ENCODE results near the gene CROCC2. TPM values are rescaled to one million over a fixed set of nuclear protein-coding genes. Genes with fewer than 3 reads are reported as not detected.

The CROCC2 gene
- total RNA-seq, 1 donor from 2014 or later = not detected

GRCh38 chr2:240904216-240905175 lies 1.6 kb upstream of the CROCC2 start:
- Mint-ChIP-seq H3K27ac (ENCODE audit: unreplicated experiment) (no peak overlapping the region), H3K4me3 (no peak overlapping the region), H3K9me3 (no peaks in the 10 kb centered on the region), H3K27me3 (ENCODE audit: low read depth) (peaks cover 5% of the 10 kb centered on the region), H3K4me1 (no peaks in the 10 kb centered on the region), H3K36me3 (ENCODE audit: low read depth) (no peaks in the 10 kb centered on the region)
- no peak for DNase-seq (ENCODE audit: low read depth, low spot score)
- TF ChIP-seq CTCF (conservative IDR thresholded peaks at IDR 0.05) = no peak

DNA sequence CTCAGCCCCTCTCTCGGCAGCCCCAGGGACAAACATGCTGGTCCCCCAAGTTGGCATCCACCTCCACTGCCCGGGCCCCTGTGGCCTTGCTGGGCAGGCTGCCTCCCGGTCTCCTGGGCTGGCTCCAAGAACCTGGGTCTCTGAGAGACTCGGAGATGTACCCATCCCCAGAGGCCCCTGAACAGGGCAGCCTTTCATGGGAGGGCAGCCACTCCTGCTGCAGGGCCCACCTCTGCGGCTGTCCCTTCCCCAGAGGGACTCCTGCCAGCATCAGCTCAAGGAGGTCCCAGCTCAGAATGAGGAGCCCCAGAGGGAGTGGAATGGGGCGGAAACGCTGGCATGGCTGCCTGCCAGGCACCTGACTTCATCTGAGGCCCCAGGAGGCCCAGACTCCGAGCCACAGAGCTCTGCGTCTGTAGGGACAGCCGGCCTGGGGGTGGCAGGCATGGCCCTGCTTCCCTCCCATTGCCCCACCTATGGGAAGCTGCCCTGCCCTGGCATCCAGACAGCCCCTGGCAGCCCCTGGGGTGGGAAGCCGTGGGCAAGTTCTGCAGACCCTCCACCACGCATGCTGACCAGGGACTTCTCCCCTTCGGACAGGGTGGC lies 857 bp upstream of the CROCC2 start:
- Mint-ChIP-seq H3K9me3 (no peaks in the 10 kb centered on the region), H3K27me3 (ENCODE audit: low read depth) (peaks cover 11% of the 10 kb centered on the region), H3K4me3 (no peak overlapping the region), H3K36me3 (ENCODE audit: low read depth) (no peaks in the 10 kb centered on the region), H3K27ac (ENCODE audit: unreplicated experiment) (no peak overlapping the region), H3K4me1 (no peaks in the 10 kb centered on the region)
- no peak for DNase-seq (ENCODE audit: low read depth, low spot score)
- no peak for TF ChIP-seq CTCF (conservative IDR thresholded peaks at IDR 0.05)

GRCh38 chr2:240906911-240907590 lies 915 bp downstream of the CROCC2 start:
- Mint-ChIP-seq H3K27me3 (ENCODE audit: low read depth) (peaks cover 22% of the 10 kb centered on the region), H3K4me3 (no peak overlapping the region), H3K27ac (ENCODE audit: unreplicated experiment) (no peak overlapping the region), H3K36me3 (ENCODE audit: low read depth) (no peaks in the 10 kb centered on the region), H3K9me3 (no peaks in the 10 kb centered on the region), H3K4me1 (no peaks in the 10 kb centered on the region)
- no peak for DNase-seq (ENCODE audit: low read depth, low spot score)
- no peak for TF ChIP-seq CTCF (conservative IDR thresholded peaks at IDR 0.05)

- Mint-ChIP-seq H3K4me1 (no peaks in the 10 kb centered on the region), H3K27ac (ENCODE audit: unreplicated experiment) (no peak overlapping the region), H3K4me3 (no peak overlapping the region), H3K36me3 (ENCODE audit: low read depth) (no peaks in the 10 kb centered on the region), H3K9me3 (no peaks in the 10 kb centered on the region), H3K27me3 (ENCODE audit: low read depth) (peaks cover 25% of the 10 kb centered on the region)
- no peak for TF ChIP-seq CTCF (conservative IDR thresholded peaks at IDR 0.05)
- no peak for DNase-seq (ENCODE audit: low read depth, low spot score)
These were observed 3.3 kb downstream of the CROCC2 start for GRCh38 chr2:240909216-240909974.

Measured in neural crest cell (in vitro differentiated cells).